ENCODE measurements around the gene ARL14EPL.

ARL14EPL gene

GRCh38 chr5:116032094-116032517 is at the start of gene ARL14EPL:
TSS of gene ARL14EPL (plus strand) at chr5:116032472. CDS start at chr5:116051466, 18,994 bp downstream.
- FAIRE-seq, result no peak

- FAIRE-seq, result no peak
Measured at GRCh38 chr5:115983519-115983918, 48.8 kb upstream of the ARL14EPL start.

- FAIRE-seq, result no peak
Measured at GRCh38 chr5:115985802-115986757, 46.2 kb upstream of the ARL14EPL start.

GRCh38 chr5:115988002-115988401 is 44.3 kb upstream of the ARL14EPL start:
- no peak for FAIRE-seq

- no peak for FAIRE-seq
Measured at GRCh38 chr5:115992848-115993350, 39.4 kb upstream of the ARL14EPL start.

- no peak for FAIRE-seq
Measured at GRCh38 chr5:115995351-115995750, 36.9 kb upstream of the ARL14EPL start.

- FAIRE-seq, result no peak
Measured at GRCh38 chr5:116002116-116002906, 30.0 kb upstream of the ARL14EPL start.

- FAIRE-seq, result no peak
Measured at GRCh38 chr5:116004248-116004647, 28.0 kb upstream of the ARL14EPL start.

- FAIRE-seq, result no peak
Measured at GRCh38 chr5:116009806-116010205, 22.5 kb upstream of the ARL14EPL start.

- FAIRE-seq, result no peak
Measured at GRCh38 chr5:116011046-116011445, 21.2 kb upstream of the ARL14EPL start.

- no peak for FAIRE-seq
Measured at GRCh38 chr5:116013207-116013785, 19.0 kb upstream of the ARL14EPL start.

GRCh38 chr5:116013936-116014335 is 18.3 kb upstream of the ARL14EPL start:
- FAIRE-seq, result no peak

- FAIRE-seq, result no peak
Measured at GRCh38 chr5:116023619-116024018, 8.7 kb upstream of the ARL14EPL start.

- no peak for FAIRE-seq
Measured at GRCh38 chr5:116025866-116026265, 6.4 kb upstream of the ARL14EPL start.

- FAIRE-seq, result no peak
Measured at GRCh38 chr5:116032991-116033390, 719 bp downstream of the ARL14EPL start.

- FAIRE-seq, result no peak
Measured at GRCh38 chr5:116035123-116035522, 2.9 kb downstream of the ARL14EPL start.

- FAIRE-seq, result no peak
Measured at GRCh38 chr5:116037236-116037822, 5.1 kb downstream of the ARL14EPL start.

- no peak for FAIRE-seq
Measured at GRCh38 chr5:116038817-116039216, 6.5 kb downstream of the ARL14EPL start.

- no peak for FAIRE-seq
Measured at GRCh38 chr5:116042375-116042774, 10.1 kb downstream of the ARL14EPL start.

GRCh38 chr5:116044073-116044472 is 11.8 kb downstream of the ARL14EPL start:
- no peak for FAIRE-seq

GRCh38 chr5:116045821-116046220 is 13.5 kb downstream of the ARL14EPL start:
- FAIRE-seq, result no peak

GRCh38 chr5:116046261-116046660 is 14.0 kb downstream of the ARL14EPL start:
- no peak for FAIRE-seq

GRCh38 chr5:116046823-116047222 is 14.6 kb downstream of the ARL14EPL start:
- FAIRE-seq, result no peak
